Suprapubic skin (tissue), 4 donors: ENCODE measurements around the gene VPS50. TPM values are rescaled to one million over a fixed set of nuclear protein-coding genes. Genes with fewer than 3 reads are reported as not detected.

Source experiments
- DNase-seq, 2 donors: peaks; one replicate each; pipeline ENCODE4 v3.0.0-alpha.2; 2019; ENCODE audit warnings: low spot score in 2 of 2
- H3K27ac ChIP-seq: fragments of 200-600 bp; sonication (generic); one replicate; pipeline ENCODE4 v1.5.1; 2019
- H3K27me3 ChIP-seq: fragments of 200-600 bp; sonication (generic); one replicate; pipeline ENCODE4 v1.5.1; 2019
- H3K36me3 ChIP-seq: fragments of 200-600 bp; sonication (generic); one replicate; pipeline ENCODE4 v1.5.1; 2019
- H3K4me1 ChIP-seq: fragments of 200-600 bp; sonication (generic); one replicate; pipeline ENCODE4 v1.5.1; 2019
- H3K4me3 ChIP-seq: fragments of 200-600 bp; sonication (generic); one replicate; pipeline ENCODE4 v1.5.1; 2019; ENCODE audit warnings: mild to moderate bottlenecking
- H3K9me3 ChIP-seq: fragments of 200-600 bp; sonication (generic); one replicate; pipeline ENCODE4 v1.5.1; 2019
- EP300 ChIP-seq: sonication (generic); formaldehyde crosslinking; IDR thresholded peaks from one replicate; pipeline ENCODE4 v1.6.1; 2017; ENCODE audit warnings: antibody characterized with exemption
- POLR2A ChIP-seq, 2 donors: fragments of 450-650 bp; IDR thresholded peaks; one replicate each; pipeline ENCODE4 v1.6.1; 2017; ENCODE audit warnings: antibody characterized with exemption in 2 of 2, mild to moderate bottlenecking in 2 of 2, moderate library complexity in 2 of 2
- POLR2AphosphoS5 ChIP-seq, 3 donors: sonication (generic); formaldehyde crosslinking; IDR thresholded peaks; one replicate each; pipeline ENCODE4 v1.6.1; 2017; ENCODE audit warnings: antibody characterized with exemption in 3 of 3
- WGBS: methylation state at CpG from one replicate; pipeline ENCODE4 v1.1.5; 2018; 5-methylcytosine and 5-hydroxymethylcytosine counted together
- total RNA-seq, 4 donors: library from RNA; depleted of rRNA; stranded (reverse); fragments of >200 nt; gene quantifications; one replicate each; pipeline ENCODE4 v1.1.0, GENCODE V29; 2016
- TF ChIP-seq, protein P1 (sequence below), 2 donors: fragments of 200-600 bp in 1 of 2; fragments of 450-650 bp in 1 of 2; sonication (generic) in 1 of 2; IDR thresholded peaks; one replicate each; pipeline ENCODE4 v1.5.1; 2016 to 2019; ENCODE audit warnings: antibody characterized with exemption in 2 of 2, mild to moderate bottlenecking in 1 of 2, moderate library complexity in 1 of 2

VPS50 gene
- total RNA-seq, 4 donors from 2014 or later: 12.5 to 57.6 (median 19.4) TPM

- Histone ChIP-seq H3K4me3 (no peak overlapping the region), H3K4me1 (no peaks in the 10 kb centered on the region), H3K36me3 (peaks cover 9% of the 10 kb centered on the region), H3K9me3 (no peaks in the 10 kb centered on the region), H3K27ac (no peak overlapping the region), H3K27me3 (no peaks in the 10 kb centered on the region)
- no peak for DNase-seq
- TF ChIP-seq EP300 (no peak), POLR2AphosphoS5 (IDR thresholded peaks at IDR 0.05) (no peak), POLR2A (IDR thresholded peaks at IDR 0.05) (no peak)
- TF ChIP-seq, protein P1, sequence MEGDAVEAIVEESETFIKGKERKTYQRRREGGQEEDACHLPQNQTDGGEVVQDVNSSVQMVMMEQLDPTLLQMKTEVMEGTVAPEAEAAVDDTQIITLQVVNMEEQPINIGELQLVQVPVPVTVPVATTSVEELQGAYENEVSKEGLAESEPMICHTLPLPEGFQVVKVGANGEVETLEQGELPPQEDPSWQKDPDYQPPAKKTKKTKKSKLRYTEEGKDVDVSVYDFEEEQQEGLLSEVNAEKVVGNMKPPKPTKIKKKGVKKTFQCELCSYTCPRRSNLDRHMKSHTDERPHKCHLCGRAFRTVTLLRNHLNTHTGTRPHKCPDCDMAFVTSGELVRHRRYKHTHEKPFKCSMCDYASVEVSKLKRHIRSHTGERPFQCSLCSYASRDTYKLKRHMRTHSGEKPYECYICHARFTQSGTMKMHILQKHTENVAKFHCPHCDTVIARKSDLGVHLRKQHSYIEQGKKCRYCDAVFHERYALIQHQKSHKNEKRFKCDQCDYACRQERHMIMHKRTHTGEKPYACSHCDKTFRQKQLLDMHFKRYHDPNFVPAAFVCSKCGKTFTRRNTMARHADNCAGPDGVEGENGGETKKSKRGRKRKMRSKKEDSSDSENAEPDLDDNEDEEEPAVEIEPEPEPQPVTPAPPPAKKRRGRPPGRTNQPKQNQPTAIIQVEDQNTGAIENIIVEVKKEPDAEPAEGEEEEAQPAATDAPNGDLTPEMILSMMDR (IDR thresholded peaks at IDR 0.05): no peak
- 93% methylated on average over 1 of the region's 1 CpG for WGBS
These were observed 66.0 kb downstream of the VPS50 start for GRCh38 chr7:93298206-93298605.

- H3K27me3 ChIP-seq: no peaks in the 10 kb centered on the region
- no peaks in the 10 kb centered on the region for H3K9me3 ChIP-seq
- DNase-seq: no peak
- 95% methylated on average over 2 of the region's 2 CpGs for WGBS
- TF ChIP-seq EP300 (no peak), POLR2A (IDR thresholded peaks at IDR 0.05) (no peak), POLR2AphosphoS5 (IDR thresholded peaks at IDR 0.05) (no peak)
- TF ChIP-seq, protein P1 (IDR thresholded peaks at IDR 0.05): no peak
- no peaks in the 10 kb centered on the region for H3K4me1 ChIP-seq
- no peak overlapping the region for H3K27ac ChIP-seq
- no peak overlapping the region for H3K4me3 ChIP-seq
- H3K36me3 ChIP-seq: peaks cover 9% of the 10 kb centered on the region
These were observed 66.5 kb downstream of the VPS50 start for GRCh38 chr7:93298671-93299070.

DNA sequence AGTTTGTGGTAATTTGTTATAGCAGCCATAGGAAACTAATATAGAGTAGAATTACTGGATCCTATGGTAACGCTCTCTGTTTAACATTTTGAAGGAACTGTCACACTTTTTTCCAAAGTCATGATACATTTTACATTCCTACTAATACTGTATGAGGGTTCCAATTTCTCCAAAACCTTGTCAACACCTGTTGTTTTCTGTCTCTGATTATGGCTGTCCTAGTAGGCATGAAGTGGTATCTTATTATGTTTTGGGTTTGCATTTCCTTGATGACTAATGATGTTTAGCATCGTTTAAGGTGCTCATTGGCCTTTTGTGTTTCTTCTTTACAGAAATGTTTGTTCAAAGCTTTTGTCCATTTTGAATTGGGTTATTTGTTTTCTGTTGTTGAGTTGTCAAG, 69.6 kb downstream of the VPS50 start:
- WGBS: 85% methylated on average over 2 of the region's 2 CpGs
- no peak for TF ChIP-seq POLR2A (IDR thresholded peaks at IDR 0.05)
- TF ChIP-seq, protein P1 (IDR thresholded peaks at IDR 0.05): no peak
- TF ChIP-seq POLR2AphosphoS5 (IDR thresholded peaks at IDR 0.05): no peak
- Histone ChIP-seq H3K4me3 (no peak overlapping the region), H3K36me3 (peaks cover 5% of the 10 kb centered on the region), H3K27me3 (no peaks in the 10 kb centered on the region), H3K27ac (no peak overlapping the region), H3K9me3 (no peaks in the 10 kb centered on the region), H3K4me1 (no peaks in the 10 kb centered on the region)
- no peak for DNase-seq

- no peak for DNase-seq
- peaks cover 2% of the 10 kb centered on the region for H3K36me3 ChIP-seq
- TF ChIP-seq EP300: no peak
- TF ChIP-seq, protein P1 (IDR thresholded peaks at IDR 0.05): no peak
- TF ChIP-seq POLR2AphosphoS5 (IDR thresholded peaks at IDR 0.05): no peak
- TF ChIP-seq POLR2A (IDR thresholded peaks at IDR 0.05): no peak
- H3K27ac ChIP-seq: no peak overlapping the region
- no peaks in the 10 kb centered on the region for H3K27me3 ChIP-seq
- WGBS: 57% methylated on average over 5 of the region's 5 CpGs
- no peaks in the 10 kb centered on the region for H3K4me1 ChIP-seq
- no peaks in the 10 kb centered on the region for H3K9me3 ChIP-seq
- H3K4me3 ChIP-seq: no peak overlapping the region
These were observed 75.0 kb downstream of the VPS50 start for GRCh38 chr7:93307131-93307660.

DNA sequence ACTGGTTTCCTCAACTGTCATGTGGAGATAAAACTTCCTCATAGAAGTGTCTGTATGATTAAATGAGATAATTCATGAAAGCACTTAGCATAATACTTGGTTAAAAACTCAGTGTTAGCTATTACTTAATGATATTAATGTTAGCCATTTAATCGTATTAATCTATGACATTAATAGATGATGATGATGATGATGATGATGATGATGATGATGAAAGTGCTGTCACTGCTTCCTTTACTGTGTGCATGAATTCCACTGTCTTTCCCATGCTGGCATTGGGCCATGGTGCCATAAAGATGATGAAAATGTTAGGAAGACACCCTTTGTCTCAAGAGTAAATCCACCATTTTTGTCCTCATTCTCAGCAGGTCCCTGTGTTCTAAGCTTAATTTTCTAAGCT, 75.8 kb downstream of the VPS50 start:
- TF ChIP-seq EP300 (no peak), POLR2A (IDR thresholded peaks at IDR 0.05) (no peak), POLR2AphosphoS5 (IDR thresholded peaks at IDR 0.05) (no peak)
- TF ChIP-seq, protein P1 (IDR thresholded peaks at IDR 0.05): no peak
- no peaks in the 10 kb centered on the region for H3K27me3 ChIP-seq
- H3K9me3 ChIP-seq: no peaks in the 10 kb centered on the region
- H3K36me3 ChIP-seq: peaks cover 9% of the 10 kb centered on the region
- DNase-seq: no peak
- WGBS: 90% methylated on average over 1 of the region's 1 CpG
- no peaks in the 10 kb centered on the region for H3K4me1 ChIP-seq
- H3K4me3 ChIP-seq: no peak overlapping the region
- no peak overlapping the region for H3K27ac ChIP-seq
